Measurements from ENCODE around the gene VWC2. TPM values are rescaled to one million over a fixed set of nuclear protein-coding genes. Genes with fewer than 3 reads are reported as not detected.

The VWC2 gene
- total RNA-seq, 1 donor from 2014 or later: 1.2 TPM

GRCh38 chr7:49781996-49782395, 8.6 kb downstream of the VWC2 start:
- Mint-ChIP-seq H3K27me3 (ENCODE audit: unreplicated experiment) (no peaks in the 10 kb centered on the region), H3K4me1 (ENCODE audit: low read depth, unreplicated experiment) (peaks cover 5% of the 10 kb centered on the region), H3K4me3 (ENCODE audit: unreplicated experiment) (no peak overlapping the region), H3K9me3 (ENCODE audit: unreplicated experiment) (peaks cover 2% of the 10 kb centered on the region), H3K27ac (ENCODE audit: unreplicated experiment) (no peak overlapping the region), H3K36me3 (ENCODE audit: unreplicated experiment) (peaks cover 14% of the 10 kb centered on the region)
- DNase-seq: no peak
- no peak for TF ChIP-seq CTCF (IDR thresholded peaks at IDR 0.05; ENCODE audit: partially characterized antibody, unreplicated experiment)

DNA sequence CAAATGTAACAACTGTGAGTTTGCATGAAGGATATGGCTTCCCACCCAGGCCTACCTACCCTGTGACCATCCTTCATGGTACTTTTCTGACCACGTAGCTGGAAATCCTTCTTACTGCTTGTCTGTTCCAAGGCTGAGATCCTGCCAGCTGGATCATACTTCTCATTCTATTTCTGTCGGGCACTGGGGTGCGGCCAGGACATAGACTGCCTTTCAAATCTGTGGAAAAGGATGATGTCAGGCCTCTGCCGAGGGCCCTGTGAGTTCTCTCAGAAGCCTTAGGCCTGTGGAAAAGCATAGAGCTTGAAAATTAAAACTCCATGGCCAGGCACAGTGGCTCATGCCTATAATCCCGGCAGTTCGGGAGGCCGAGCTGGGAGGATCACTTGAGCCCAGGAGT, 10.0 kb downstream of the VWC2 start:
- Mint-ChIP-seq H3K27me3 (ENCODE audit: unreplicated experiment) (no peaks in the 10 kb centered on the region), H3K4me3 (ENCODE audit: unreplicated experiment) (no peak overlapping the region), H3K36me3 (ENCODE audit: unreplicated experiment) (peaks cover 14% of the 10 kb centered on the region), H3K27ac (ENCODE audit: unreplicated experiment) (no peak overlapping the region), H3K4me1 (ENCODE audit: low read depth, unreplicated experiment) (peaks cover 5% of the 10 kb centered on the region), H3K9me3 (ENCODE audit: unreplicated experiment) (peaks cover 2% of the 10 kb centered on the region)
- no peak for DNase-seq
- no peak for TF ChIP-seq CTCF (IDR thresholded peaks at IDR 0.05; ENCODE audit: partially characterized antibody, unreplicated experiment)

- H3K4me1 Mint-ChIP-seq (ENCODE audit: low read depth, unreplicated experiment): peaks cover 25% of the 10 kb centered on the region
- no peak for TF ChIP-seq CTCF (IDR thresholded peaks at IDR 0.05; ENCODE audit: partially characterized antibody, unreplicated experiment)
- H3K9me3 Mint-ChIP-seq (ENCODE audit: unreplicated experiment): peaks cover 3% of the 10 kb centered on the region
- H3K27ac Mint-ChIP-seq (ENCODE audit: unreplicated experiment): no peak overlapping the region
- peaks cover 3% of the 10 kb centered on the region for H3K27me3 Mint-ChIP-seq (ENCODE audit: unreplicated experiment)
- H3K4me3 Mint-ChIP-seq (ENCODE audit: unreplicated experiment): no peak overlapping the region
- DNase-seq: no peak
- peaks cover 5% of the 10 kb centered on the region for H3K36me3 Mint-ChIP-seq (ENCODE audit: unreplicated experiment)
Observed at GRCh38 chr7:49787980-49788379, 14.5 kb downstream of the VWC2 start.

DNA sequence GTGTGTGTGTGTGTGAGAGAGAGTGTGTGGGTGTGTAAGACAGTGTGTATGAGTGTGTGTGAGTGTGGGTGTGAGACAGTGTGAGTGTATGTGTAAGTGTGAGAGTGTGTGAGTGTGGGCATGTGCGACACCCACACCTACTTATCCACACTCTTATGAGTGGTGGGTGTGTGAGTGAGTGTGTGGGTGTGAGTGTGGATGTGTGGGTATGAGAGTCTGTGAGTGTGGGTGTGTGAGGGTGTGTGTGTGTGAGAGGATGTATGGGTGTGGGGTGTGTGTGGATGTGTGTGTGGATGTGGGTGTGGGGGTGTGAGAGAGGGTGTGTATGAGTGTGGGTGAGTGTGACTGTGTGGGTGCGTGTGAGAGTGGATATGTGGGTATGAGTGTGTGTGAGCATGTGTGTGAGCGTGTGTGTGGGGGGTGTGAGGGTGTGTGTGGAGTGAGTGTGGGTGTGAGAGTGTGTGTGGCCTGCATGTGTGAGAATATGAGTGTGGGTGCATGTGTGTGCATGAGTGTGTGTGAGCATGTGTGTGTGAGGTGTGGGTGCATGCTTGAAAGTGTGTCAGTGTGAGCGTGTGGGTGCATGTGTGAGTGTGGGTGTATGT, 15.1 kb downstream of the VWC2 start:
- Mint-ChIP-seq H3K4me3 (ENCODE audit: unreplicated experiment) (no peak overlapping the region), H3K9me3 (ENCODE audit: unreplicated experiment) (peaks cover 3% of the 10 kb centered on the region), H3K4me1 (ENCODE audit: low read depth, unreplicated experiment) (peaks cover 28% of the 10 kb centered on the region), H3K36me3 (ENCODE audit: unreplicated experiment) (peaks cover 5% of the 10 kb centered on the region), H3K27ac (ENCODE audit: unreplicated experiment) (no peak overlapping the region), H3K27me3 (ENCODE audit: unreplicated experiment) (peaks cover 3% of the 10 kb centered on the region)
- DNase-seq: no peak
- TF ChIP-seq CTCF (IDR thresholded peaks at IDR 0.05; ENCODE audit: partially characterized antibody, unreplicated experiment): no peak

- TF ChIP-seq CTCF (IDR thresholded peaks at IDR 0.05; ENCODE audit: partially characterized antibody, unreplicated experiment): no peak
- Mint-ChIP-seq H3K4me3 (ENCODE audit: unreplicated experiment) (no peak overlapping the region), H3K4me1 (ENCODE audit: low read depth, unreplicated experiment) (peaks cover 28% of the 10 kb centered on the region), H3K27me3 (ENCODE audit: unreplicated experiment) (peaks cover 3% of the 10 kb centered on the region), H3K27ac (ENCODE audit: unreplicated experiment) (no peak overlapping the region), H3K36me3 (ENCODE audit: unreplicated experiment) (peaks cover 5% of the 10 kb centered on the region), H3K9me3 (ENCODE audit: unreplicated experiment) (peaks cover 3% of the 10 kb centered on the region)
- no peak for DNase-seq
Observed at GRCh38 chr7:49789736-49790135, 16.3 kb downstream of the VWC2 start.

Data from glutamatergic neuron (in vitro differentiated cells).